ENCODE results near the gene PKP2.

DNA sequence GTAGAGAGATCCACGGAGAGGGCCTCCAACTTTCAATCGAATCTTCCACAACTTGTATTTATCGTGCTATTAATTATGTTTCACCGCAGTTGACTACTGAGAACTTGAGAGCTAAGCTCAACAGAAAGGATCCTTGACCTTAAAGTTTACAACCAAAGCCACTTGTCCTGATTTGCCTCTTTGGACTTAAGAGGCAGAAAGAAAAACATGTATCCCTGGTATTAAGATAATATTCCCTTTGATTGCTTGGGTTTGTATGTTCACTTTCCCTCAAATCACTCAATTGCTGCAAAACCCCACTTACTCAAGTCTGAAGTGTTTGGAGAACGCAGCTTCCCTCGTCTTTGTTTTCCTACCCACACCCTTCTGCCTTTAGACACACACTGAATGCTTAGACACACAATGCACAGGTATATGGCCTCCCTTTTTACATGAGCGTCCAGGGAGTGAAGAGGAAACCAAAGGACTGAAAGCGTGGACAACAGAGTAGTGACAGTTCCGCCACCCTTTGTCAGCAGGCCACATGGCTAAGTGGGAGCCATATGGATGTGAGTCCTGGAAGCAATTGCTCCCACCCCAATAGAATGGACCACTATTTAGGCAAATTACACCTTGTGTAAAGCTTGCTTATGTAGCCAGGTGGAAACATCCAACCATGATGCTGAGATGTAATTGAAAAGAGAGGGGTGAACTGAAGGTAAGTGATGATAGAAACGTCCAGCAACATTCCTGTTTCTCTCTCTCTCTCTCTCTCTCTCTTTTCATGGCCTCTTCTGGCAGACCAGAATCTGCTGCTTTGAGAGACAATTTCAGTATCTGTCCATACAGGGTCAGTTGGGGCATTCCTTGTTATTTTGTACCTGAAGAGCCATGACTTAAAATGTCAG is 1.4 kb upstream of the PKP2 start:
- TF ChIP-seq, protein P1, sequence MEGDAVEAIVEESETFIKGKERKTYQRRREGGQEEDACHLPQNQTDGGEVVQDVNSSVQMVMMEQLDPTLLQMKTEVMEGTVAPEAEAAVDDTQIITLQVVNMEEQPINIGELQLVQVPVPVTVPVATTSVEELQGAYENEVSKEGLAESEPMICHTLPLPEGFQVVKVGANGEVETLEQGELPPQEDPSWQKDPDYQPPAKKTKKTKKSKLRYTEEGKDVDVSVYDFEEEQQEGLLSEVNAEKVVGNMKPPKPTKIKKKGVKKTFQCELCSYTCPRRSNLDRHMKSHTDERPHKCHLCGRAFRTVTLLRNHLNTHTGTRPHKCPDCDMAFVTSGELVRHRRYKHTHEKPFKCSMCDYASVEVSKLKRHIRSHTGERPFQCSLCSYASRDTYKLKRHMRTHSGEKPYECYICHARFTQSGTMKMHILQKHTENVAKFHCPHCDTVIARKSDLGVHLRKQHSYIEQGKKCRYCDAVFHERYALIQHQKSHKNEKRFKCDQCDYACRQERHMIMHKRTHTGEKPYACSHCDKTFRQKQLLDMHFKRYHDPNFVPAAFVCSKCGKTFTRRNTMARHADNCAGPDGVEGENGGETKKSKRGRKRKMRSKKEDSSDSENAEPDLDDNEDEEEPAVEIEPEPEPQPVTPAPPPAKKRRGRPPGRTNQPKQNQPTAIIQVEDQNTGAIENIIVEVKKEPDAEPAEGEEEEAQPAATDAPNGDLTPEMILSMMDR (conservative IDR thresholded peaks at IDR 0.05; ENCODE audit: low read depth, low read length): no peak
- TF ChIP-seq SMC3 (IDR thresholded peaks at IDR 0.05; ENCODE audit: low read depth, low read length): no peak
- no peak for TF ChIP-seq NFE2L2 (IDR thresholded peaks at IDR 0.05; ENCODE audit: low read depth, low read length)
- TF ChIP-seq POLR2A (IDR thresholded peaks at IDR 0.05; ENCODE audit: low read depth, low read length): no peak
